ENCODE results near the gene PATL2. TPM values are rescaled to one million over a fixed set of nuclear protein-coding genes. Genes with fewer than 3 reads are reported as not detected.
A peak's percentile ranks its signal among the peaks of the same experiment; 100 is the strongest.
"Not testable (repeated sequence)": the region's sequence is repeated elsewhere in the genome, so short reads cannot be mapped to it uniquely, and the experiment has no call there.

Gene PATL2
- total and polyA plus RNA-seq, 8 donors: 0.92 to 5.8 (median 2.3) TPM; not detected in 1

- H3K27ac ChIP-seq: peak overlapping the region in 3 of 5 donors; percentile 20 to 71 (median 49)
- intact Hi-C loops (cut with DNase I; ENCODE audit: low total_unique reads); H3K9me3 ChIP-seq; H3K4me3 ChIP-seq; H3K27me3 ChIP-seq; DNase-seq: not testable (repeated sequence)
- peaks cover 30 to 47% (median 44%) of the 10 kb centered on the region in 4 donors for H3K36me3 ChIP-seq
- peaks cover 0 to 52% (median 24%) of the 10 kb centered on the region in 4 donors for H3K4me1 ChIP-seq
- TF ChIP-seq POLR2AphosphoS5 (IDR thresholded peaks at IDR 0.05): peak in 1 of 3 donors; percentile 26
- WGBS, 5 donors: 80 to 87% (median 84%) methylated on average over 8 of the region's 8 CpGs
Observed at GRCh38 chr15:44720000-44720435, 8.9 kb upstream of the PATL2 start.

- intact Hi-C loops (cut with DNase I; ENCODE audit: low total_unique reads): no loop called here
Observed at GRCh38 chr15:44719293-44719999, 8.3 kb upstream of the PATL2 start.

GRCh38 chr15:44718927-44719292 is 7.8 kb upstream of the PATL2 start:
- Histone ChIP-seq H3K4me1 (peaks cover 4 to 60% (median 34%) of the 10 kb centered on the region in 4 donors), H3K27ac (peak overlapping the region in 3 of 5 donors; percentile 20 to 71 (median 49)), H3K9me3 (no peaks in the 10 kb centered on the region), H3K36me3 (peaks cover 30 to 55% (median 51%) of the 10 kb centered on the region in 4 donors), H3K4me3 (no peak overlapping the region), H3K27me3 (no peaks in the 10 kb centered on the region)
- 83 to 88% (median 84%) methylated on average over 8 of the region's 8 CpGs for WGBS, 5 donors
- TF ChIP-seq POLR2A (IDR thresholded peaks at IDR 0.05) (no peak), POLR2AphosphoS5 (IDR thresholded peaks at IDR 0.05) (no peak), EP300 (IDR thresholded peaks at IDR 0.05) (no peak)
- TF ChIP-seq, protein P1, sequence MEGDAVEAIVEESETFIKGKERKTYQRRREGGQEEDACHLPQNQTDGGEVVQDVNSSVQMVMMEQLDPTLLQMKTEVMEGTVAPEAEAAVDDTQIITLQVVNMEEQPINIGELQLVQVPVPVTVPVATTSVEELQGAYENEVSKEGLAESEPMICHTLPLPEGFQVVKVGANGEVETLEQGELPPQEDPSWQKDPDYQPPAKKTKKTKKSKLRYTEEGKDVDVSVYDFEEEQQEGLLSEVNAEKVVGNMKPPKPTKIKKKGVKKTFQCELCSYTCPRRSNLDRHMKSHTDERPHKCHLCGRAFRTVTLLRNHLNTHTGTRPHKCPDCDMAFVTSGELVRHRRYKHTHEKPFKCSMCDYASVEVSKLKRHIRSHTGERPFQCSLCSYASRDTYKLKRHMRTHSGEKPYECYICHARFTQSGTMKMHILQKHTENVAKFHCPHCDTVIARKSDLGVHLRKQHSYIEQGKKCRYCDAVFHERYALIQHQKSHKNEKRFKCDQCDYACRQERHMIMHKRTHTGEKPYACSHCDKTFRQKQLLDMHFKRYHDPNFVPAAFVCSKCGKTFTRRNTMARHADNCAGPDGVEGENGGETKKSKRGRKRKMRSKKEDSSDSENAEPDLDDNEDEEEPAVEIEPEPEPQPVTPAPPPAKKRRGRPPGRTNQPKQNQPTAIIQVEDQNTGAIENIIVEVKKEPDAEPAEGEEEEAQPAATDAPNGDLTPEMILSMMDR (IDR thresholded peaks at IDR 0.05): no peak
- DNase-seq: no peak
- intact Hi-C loops (cut with DNase I; ENCODE audit: low total_unique reads): no loop called here

More at GRCh38 chr15:44719293-44719999, 8.3 kb upstream of the PATL2 start:
- Histone ChIP-seq H3K36me3 (peaks cover 30 to 53% (median 48%) of the 10 kb centered on the region in 4 donors), H3K9me3 (no peaks in the 10 kb centered on the region), H3K27ac (peak overlapping the region in 3 of 5 donors; percentile 20 to 71 (median 49)), H3K4me1 (peaks cover 0 to 55% (median 29%) of the 10 kb centered on the region in 4 donors), H3K27me3 (no peaks in the 10 kb centered on the region), H3K4me3 (no peak overlapping the region)
- DNase-seq: peak in 1 of 2 donors; percentile 62
- 59 to 73% (median 63%) methylated on average over 4 of the region's 4 CpGs for WGBS, 5 donors
- peak in 1 of 3 donors; percentile 2 for TF ChIP-seq POLR2AphosphoS5 (IDR thresholded peaks at IDR 0.05)
- TF ChIP-seq EP300 (IDR thresholded peaks at IDR 0.05): no peak

DNA sequence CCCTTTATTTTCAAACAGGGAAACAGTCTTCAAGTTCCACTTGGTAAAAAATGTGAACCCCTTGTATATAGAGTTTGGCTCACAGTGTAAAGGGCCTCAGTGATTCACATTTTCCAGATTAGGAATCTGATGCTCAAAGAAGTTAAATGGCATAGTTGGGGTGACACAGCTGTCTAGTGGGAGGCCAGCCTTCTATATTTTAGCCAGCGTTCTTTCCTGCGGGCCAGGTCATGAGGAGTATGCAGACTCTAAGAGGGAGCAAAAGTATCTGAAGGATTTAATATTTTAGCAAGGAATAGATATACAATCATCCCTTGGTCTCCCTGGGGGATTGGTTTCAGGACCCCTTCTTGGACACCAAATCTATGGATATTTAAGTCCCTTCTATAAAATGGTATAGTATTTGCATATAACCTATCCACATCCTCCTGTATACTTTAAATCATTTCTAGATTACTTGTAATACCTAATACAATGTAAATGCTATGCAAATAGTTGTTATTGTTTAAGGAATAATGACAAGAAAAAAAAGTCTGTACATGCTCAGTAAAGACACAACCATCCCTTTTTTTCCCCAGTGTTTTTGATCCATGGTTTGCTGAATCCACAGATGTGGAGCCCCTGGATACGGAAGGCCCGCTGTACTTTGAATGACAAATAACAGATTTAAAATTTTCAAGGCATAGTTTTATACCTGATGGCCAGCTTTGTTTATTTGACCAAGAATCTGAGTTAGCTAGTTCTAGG is 7.2 kb upstream of the PATL2 start:
- no peaks in the 10 kb centered on the region for H3K9me3 ChIP-seq
- no peaks in the 10 kb centered on the region for H3K27me3 ChIP-seq
- intact Hi-C loops (cut with DNase I; ENCODE audit: low total_unique reads): no loop called here
- TF ChIP-seq POLR2AphosphoS5 (IDR thresholded peaks at IDR 0.05): no peak
- TF ChIP-seq, protein P1 (IDR thresholded peaks at IDR 0.05): no peak
- no peak for TF ChIP-seq EP300 (IDR thresholded peaks at IDR 0.05)
- TF ChIP-seq POLR2A (IDR thresholded peaks at IDR 0.05): no peak
- DNase-seq: no peak
- no peak overlapping the region for H3K4me3 ChIP-seq
- peaks cover 7 to 66% (median 37%) of the 10 kb centered on the region in 4 donors for H3K4me1 ChIP-seq
- 64 to 79% (median 66%) methylated on average over 4 of the region's 4 CpGs for WGBS, 5 donors
- peaks cover 30 to 60% (median 51%) of the 10 kb centered on the region in 4 donors for H3K36me3 ChIP-seq
- H3K27ac ChIP-seq: peak overlapping the region in 2 of 5 donors; percentile 20 to 71

- Histone ChIP-seq H3K36me3 (peaks cover 30 to 62% (median 51%) of the 10 kb centered on the region in 4 donors), H3K4me1 (peaks cover 7 to 70% (median 40%) of the 10 kb centered on the region in 4 donors), H3K4me3 (peak overlapping the region in 1 of 4 donors; percentile 15), H3K9me3 (no peaks in the 10 kb centered on the region), H3K27ac (peak overlapping the region in 2 of 5 donors; percentile 34 to 100), H3K27me3 (no peaks in the 10 kb centered on the region)
- DNase-seq: no peak
- TF ChIP-seq POLR2A (IDR thresholded peaks at IDR 0.05): no peak
- TF ChIP-seq EP300 (IDR thresholded peaks at IDR 0.05): no peak
- TF ChIP-seq POLR2AphosphoS5 (IDR thresholded peaks at IDR 0.05): no peak
- TF ChIP-seq, protein P1 (IDR thresholded peaks at IDR 0.05): no peak
- intact Hi-C loops (cut with DNase I; ENCODE audit: low total_unique reads): no loop called here
- WGBS, 5 donors: 76 to 92% (median 81%) methylated on average over 2 of the region's 2 CpGs
Observed at GRCh38 chr15:44716983-44717602, 6.0 kb upstream of the PATL2 start.
